B cell (primary cell): Measurements from ENCODE around the gene TEKT2. TPM values are rescaled to one million over a fixed set of nuclear protein-coding genes. Genes with fewer than 3 reads are reported as not detected.
A peak's percentile ranks its signal among the peaks of the same experiment; 100 is the strongest.

Experiments
- ATAC-seq: fragments of 200-7000 bp; cut with Tn5 transposase; one replicate; pipeline ENCODE4 v1.10.0; 2021; ENCODE audit warnings: low read depth, mild to moderate bottlenecking, moderate number of reproducible peaks, moderate library complexity
- CTCF ChIA-PET: fragments of 350-600 bp; sonication (Branson Sonifier 250); formaldehyde crosslinking; loops from one replicate; lab custom pipeline; 2021; ENCODE audit warnings: antibody characterized with exemption, inconsistent platforms; lab: Charles Lee
- POLR2A ChIA-PET: fragments of 350-600 bp; sonication (Branson Sonifier 250); formaldehyde crosslinking; loops from one replicate; lab custom pipeline; 2021; ENCODE audit warnings: antibody characterized with exemption; lab: Charles Lee
- DNase-seq: peaks from one replicate; pipeline ENCODE4 v3.0.0; 2013
- H2AFZ ChIP-seq: 2 replicates; pipeline ENCODE4 v1.6.1; 2012; ENCODE audit warnings: mild to moderate bottlenecking, low read depth, low read length; ENCODE audit not compliant: insufficient read depth, poor library complexity, severe bottlenecking
- H3K27ac ChIP-seq, 2 donors: 1 replicate in 1 of 2; 2 replicates in 1 of 2; pipeline ENCODE4 v1.5.1; 2012 to 2013; ENCODE audit warnings: low read length in 2 of 2, mild to moderate bottlenecking in 2 of 2, moderate library complexity in 1 of 2
- H3K27me3 ChIP-seq, 4 experiments: fragments of 200-600 bp in 1 of 4; sonication (generic) in 1 of 4; replicated peaks in 1 of 4; 1 replicate in 2 of 4; 2 replicates in 2 of 4; pipeline versions ENCODE4 v1.6.1 to v1.7.0; 2013 to 2016; ENCODE audit warnings: low read length in 3 of 4, mild to moderate bottlenecking in 2 of 4, mixed read lengths in 1 of 4, moderate library complexity in 1 of 4; ENCODE audit not compliant: insufficient read depth in 4 of 4, control insufficient read depth in 3 of 4; ENCODE audit errors: control extremely low read depth in 1 of 4
- H3K36me3 ChIP-seq, 2 experiments: replicated peaks in 1 of 2; 1 replicate in 1 of 2; 2 replicates in 1 of 2; pipeline versions ENCODE4 v1.6.1 to v1.7.1; 2013; ENCODE audit warnings: low read length in 1 of 2; ENCODE audit not compliant: insufficient read depth in 2 of 2, control insufficient read depth in 1 of 2; ENCODE audit errors: control extremely low read depth in 1 of 2, extremely low read depth in 1 of 2
- H3K4me1 ChIP-seq, 2 donors: fragments of 200-600 bp in 1 of 2; sonication (generic) in 1 of 2; 1 replicate in 1 of 2; 2 replicates in 1 of 2; pipeline versions ENCODE4 v1.5.1 to v1.6.1; 2013 to 2017; ENCODE audit warnings: low read length in 2 of 2; ENCODE audit not compliant: control insufficient read depth in 2 of 2, insufficient read depth in 2 of 2
- H3K4me2 ChIP-seq: replicated peaks from 2 replicates; pipeline ENCODE3; 2012; ENCODE audit warnings: mild to moderate bottlenecking, low read depth, low read length; ENCODE audit not compliant: poor library complexity, severe bottlenecking
- H3K4me3 ChIP-seq, 5 experiments: fragments of 200-600 bp in 1 of 5; sonication (generic) in 1 of 5; 1 replicate in 3 of 5; 2 replicates in 2 of 5; pipeline versions ENCODE4 v1.5.1 to v1.7.0; 2011 to 2016; ENCODE audit warnings: low read length in 4 of 5, mild to moderate bottlenecking in 4 of 5, low read depth in 2 of 5, control low read depth in 1 of 5, moderate library complexity in 1 of 5; ENCODE audit not compliant: insufficient read depth in 1 of 5; ENCODE audit errors: control extremely low read depth in 1 of 5, extremely low read depth in 1 of 5
- H3K79me2 ChIP-seq: fragments of 200-600 bp; sonication (generic); one replicate; pipeline ENCODE4 v1.6.0; 2016; ENCODE audit warnings: low read length; ENCODE audit not compliant: control insufficient read depth, insufficient read depth
- H3K9ac ChIP-seq: fragments of 200-600 bp; sonication (generic); 2 replicates; pipeline ENCODE4 v1.6.1; 2017; ENCODE audit warnings: mild to moderate bottlenecking, low read length, moderate library complexity
- H3K9me3 ChIP-seq, 3 donors: one replicate each; pipeline versions ENCODE4 v1.6.1 to v1.7.1; 2013; ENCODE audit warnings: low read length in 2 of 3; ENCODE audit not compliant: control insufficient read depth in 2 of 3, insufficient read depth in 1 of 3; ENCODE audit errors: control extremely low read depth in 1 of 3
- H4K20me1 ChIP-seq: 2 replicates; pipeline ENCODE4 v1.6.0; 2012; ENCODE audit warnings: mild to moderate bottlenecking, low read length; ENCODE audit not compliant: insufficient read depth, control insufficient read depth, poor library complexity, severe bottlenecking
- H3K27ac Mint-ChIP-seq: one replicate; pipeline ENCODE4 v1.8.0; 2021; ENCODE audit warnings: mixed read lengths
- H3K27me3 Mint-ChIP-seq: one replicate; pipeline ENCODE4 v1.8.0; 2021; ENCODE audit warnings: mixed read lengths
- H3K4me1 Mint-ChIP-seq: one replicate; pipeline ENCODE4 v1.8.0; 2021; ENCODE audit warnings: mixed read lengths
- H3K4me3 Mint-ChIP-seq: one replicate; pipeline ENCODE4 v1.8.0; 2021; ENCODE audit warnings: mixed read lengths
- H3K9me3 Mint-ChIP-seq: one replicate; pipeline ENCODE4 v1.8.0; 2022; ENCODE audit warnings: mixed read lengths; ENCODE audit not compliant: insufficient read depth
- CTCF ChIP-seq: fragments of 200-600 bp; IDR thresholded peaks from one replicate; pipeline ENCODE4 v1.8.0; 2022; ENCODE audit warnings: antibody characterized with exemption, mild to moderate bottlenecking
- EZH2 ChIP-seq: IDR thresholded peaks from 2 replicates; pipeline ENCODE4 v1.6.1; 2012; ENCODE audit warnings: borderline replicate concordance, low read depth, mild to moderate bottlenecking, moderate library complexity, low read length; ENCODE audit not compliant: insufficient read depth, poor library complexity, severe bottlenecking
- WGBS: methylation state at CpG from one replicate; pipeline ENCODE4 v1.1.5; 2013; ENCODE audit warnings: missing lambda C conversion rate; ENCODE audit not compliant: insufficient coverage; 5-methylcytosine and 5-hydroxymethylcytosine counted together
- intact Hi-C: fragments of 100-400 bp; cut with micrococcal nuclease; formaldehyde crosslinking; loops from one replicate; pipeline ENCODE4 v1.10.0; 2022
- polyA plus RNA-seq: library from polyadenylated mRNA; depleted of rRNA; stranded (reverse); fragments of >200 nt; gene quantifications from 2 replicates; pipeline ENCODE4 v1.2.3, GENCODE V29; 2012
- total RNA-seq, 2 donors: library from RNA; stranded (reverse); fragments of 120-200 nt in 1 of 2; gene quantifications; 1 replicate in 1 of 2; 2 replicates in 1 of 2; pipeline versions ENCODE4 v1.2.3 to v1.2.4, GENCODE V29; 2013 to 2022

The TEKT2 gene
- total and polyA plus RNA-seq, 2 donors (not counting 1 experiment from before 2014, with no cell fraction given) = not detected

DNA sequence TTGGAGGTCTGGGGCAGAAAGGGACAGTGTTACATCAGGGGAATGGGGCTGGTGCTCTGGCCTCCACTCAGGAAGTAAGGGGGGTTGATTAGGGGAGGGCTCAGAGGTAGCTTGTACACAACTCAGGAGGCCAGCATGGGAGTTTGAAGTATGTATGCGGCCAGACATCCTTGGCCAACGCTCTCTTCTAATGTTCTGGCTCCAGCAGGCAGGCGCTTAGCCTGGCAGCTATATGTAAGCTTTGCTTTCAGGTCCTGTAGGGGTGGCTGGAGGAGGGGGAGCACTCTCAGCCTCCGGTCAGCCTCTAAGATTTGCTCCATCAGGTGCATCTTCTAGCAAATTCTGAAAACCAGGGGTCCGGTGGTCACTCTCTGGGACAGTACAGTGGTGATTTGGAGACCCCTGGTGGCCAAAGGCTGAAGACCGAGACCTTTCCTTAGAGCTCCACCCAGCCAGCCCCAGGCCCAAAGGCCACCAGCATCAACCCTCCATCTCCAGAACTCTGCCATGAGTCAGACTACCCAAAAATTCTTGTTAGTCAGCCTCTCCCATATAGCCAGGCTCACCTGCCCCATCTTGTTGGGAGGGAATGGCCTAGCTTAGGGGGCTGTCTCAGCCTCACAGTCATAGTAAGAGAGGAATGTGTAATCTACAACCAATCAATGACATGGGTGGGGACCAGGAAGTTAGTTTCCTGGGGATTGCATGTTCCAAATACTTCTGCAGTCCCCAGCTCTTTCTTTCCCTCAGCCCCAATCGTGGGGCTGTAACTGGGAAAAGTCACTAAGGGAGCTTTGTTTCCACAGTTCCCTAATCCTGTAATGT is 50.8 kb downstream of the TEKT2 start:
- WGBS = 69% methylated on average over 7 of the region's 7 CpGs
- no peak overlapping the region for H2AFZ ChIP-seq

More for the DNA sequence above, 50.8 kb downstream of the TEKT2 start:
- Histone ChIP-seq H3K4me2 (no peak overlapping the region), H3K27me3 (no peaks in the 10 kb centered on the region), H3K36me3 (peaks cover 0 to 36% of the 10 kb centered on the region in 2 experiments), H3K9ac (no peak overlapping the region), H3K79me2 (no peaks in the 10 kb centered on the region), H4K20me1 (no peaks in the 10 kb centered on the region), H3K4me3 (no peak overlapping the region), H3K4me1 (no peaks in the 10 kb centered on the region), H3K9me3 (no peaks in the 10 kb centered on the region), H3K27ac (no peak overlapping the region)
- Mint-ChIP-seq H3K9me3 (no peaks in the 10 kb centered on the region), H3K4me1 (no peaks in the 10 kb centered on the region), H3K27ac (no peak overlapping the region), H3K4me3 (no peak overlapping the region), H3K27me3 (no peaks in the 10 kb centered on the region)
- peak; percentile 56 for DNase-seq
- ATAC-seq = peak; percentile 49
- peak; percentile 57 for TF ChIP-seq CTCF
- TF ChIP-seq EZH2 = no peak
- ChIA-PET POLR2A (interaction anchor here (0.6 kb wide), 1 partner anchor 29 kb away, joined by 3 read pairs; no protein-coding TSS in a partner anchor), CTCF (interaction anchor here (0.6 to 4.3 kb wide), 18 partner anchors 10 to 277 kb away, joined by 3 to 58 read pairs (median 5); partner anchors contain the start of gene TRAPPC3)
- intact Hi-C loops = loop anchor here (1.0 kb wide), 1 partner anchor 35 kb away; no protein-coding TSS in a partner anchor
